ENCODE measurements around the gene DMBX1. TPM values are rescaled to one million over a fixed set of nuclear protein-coding genes. Genes with fewer than 3 reads are reported as not detected.

DMBX1 gene
- total and polyA plus RNA-seq, 9 of the 15 experiments (the other 6 are each of a cell fraction or from before 2014, with no cell fraction given) = 0.25 to 4.3 (median 1.0) TPM

- TF ChIP-seq ZBTB40 (IDR thresholded peaks at IDR 0.05) (no peak), ZBTB40 (CRISPR knock-in tag; IDR thresholded peaks at IDR 0.05) (no peak), ZNF253 (CRISPR knock-in tag; conservative IDR thresholded peaks at IDR 0.05) (no peak), SMARCE1 (IDR thresholded peaks at IDR 0.05) (peak; percentile 43; the same call in 1 of the 2 replicates), ZNF561 (CRISPR knock-in tag; conservative IDR thresholded peaks at IDR 0.05) (no peak), KDM5B (IDR thresholded peaks at IDR 0.05; ENCODE audit: insufficient replicate concordance, low read depth, low read length) (no peak), CXXC5 (CRISPR knock-in tag; IDR thresholded peaks at IDR 0.05) (peak; percentile 39; the same call in 1 of the 2 replicates), HIVEP1 (CRISPR knock-in tag; IDR thresholded peaks at IDR 0.05) (no peak), KAT8 (IDR thresholded peaks at IDR 0.05; ENCODE audit: low read depth) (no peak), HDAC1 (IDR thresholded peaks at IDR 0.05) (peak in 1 of 2 experiments; percentile 41; a peak in 1 of 4 replicates), POLR2AphosphoS2 (IDR thresholded peaks at IDR 0.05; ENCODE audit: low read length) (no peak), DPF2 (IDR thresholded peaks at IDR 0.05) (0 out of 2 replicates have a peak, but pooled peaks have one; percentile 39), ZNF175 (CRISPR knock-in tag; IDR thresholded peaks at IDR 0.05; ENCODE audit: low read depth) (peak; percentile 32; the same call in 1 of the 2 replicates), NR2C1 (IDR thresholded peaks at IDR 0.05) (no peak), NR2C1 (tag; IDR thresholded peaks at IDR 0.05) (no peak), HNRNPUL1 (IDR thresholded peaks at IDR 0.05; ENCODE audit: low read length) (no peak), ID3 (CRISPR knock-in tag; IDR thresholded peaks at IDR 0.05) (no peak), ID3 (tag; IDR thresholded peaks at IDR 0.05) (0 out of 2 replicates have a peak, but pooled peaks have one; percentile 30), FUS (optimal IDR thresholded peaks at IDR 0.05; ENCODE audit: low read depth, low read length) (no peak), PKNOX1 (IDR thresholded peaks at IDR 0.05) (peak; percentile 26; the same call in 1 of the 2 replicates)
Measured at GRCh38 chr1:46517010-46517600, 27.5 kb downstream of the DMBX1 start (continued).
